ENCODE data around the gene ACTN4.
"Not testable (repeated sequence)": the region's sequence is repeated elsewhere in the genome, so short reads cannot be mapped to it uniquely, and the experiment has no call there.

Gene ACTN4

DNA sequence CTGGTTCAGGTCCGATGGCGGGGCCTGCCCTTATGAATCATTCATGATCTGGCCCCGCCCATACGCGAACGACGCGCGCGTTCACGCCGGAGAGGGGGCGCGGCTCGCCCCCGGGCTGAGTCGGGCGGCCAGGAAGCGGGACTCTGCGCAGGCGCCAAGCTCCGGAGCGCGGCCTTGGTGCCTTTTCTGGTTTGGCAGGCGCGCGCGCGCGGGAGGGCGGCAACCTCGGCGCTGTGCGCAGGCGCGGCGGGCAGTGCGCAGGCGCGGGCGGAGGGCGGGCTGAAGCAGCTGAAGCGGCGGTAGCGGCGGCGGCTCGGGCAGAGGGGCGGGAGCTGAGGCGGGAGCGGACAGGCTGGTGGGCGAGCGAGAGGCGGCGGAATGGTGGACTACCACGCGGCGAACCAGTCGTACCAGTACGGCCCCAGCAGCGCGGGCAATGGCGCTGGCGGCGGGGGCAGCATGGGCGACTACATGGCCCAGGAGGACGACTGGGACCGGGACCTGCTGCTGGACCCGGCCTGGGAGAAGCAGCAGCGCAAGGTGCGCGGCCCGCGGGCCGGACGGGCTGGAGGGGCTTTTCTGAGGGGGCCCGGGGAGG lies at the start of gene ACTN4:
TSS of gene ACTN4 (plus strand) at position 282 of the 598 bp plus-strand sequence. CDS start at position 379, 97 bp downstream.
- peak; percentile 88 for DNase-seq (ENCODE audit: low read depth)
- H3K4me3 ChIP-seq (ENCODE audit: low read depth, low read length) = peak within 1 kb of the TSS; percentile 99
- TF ChIP-seq, protein P1, sequence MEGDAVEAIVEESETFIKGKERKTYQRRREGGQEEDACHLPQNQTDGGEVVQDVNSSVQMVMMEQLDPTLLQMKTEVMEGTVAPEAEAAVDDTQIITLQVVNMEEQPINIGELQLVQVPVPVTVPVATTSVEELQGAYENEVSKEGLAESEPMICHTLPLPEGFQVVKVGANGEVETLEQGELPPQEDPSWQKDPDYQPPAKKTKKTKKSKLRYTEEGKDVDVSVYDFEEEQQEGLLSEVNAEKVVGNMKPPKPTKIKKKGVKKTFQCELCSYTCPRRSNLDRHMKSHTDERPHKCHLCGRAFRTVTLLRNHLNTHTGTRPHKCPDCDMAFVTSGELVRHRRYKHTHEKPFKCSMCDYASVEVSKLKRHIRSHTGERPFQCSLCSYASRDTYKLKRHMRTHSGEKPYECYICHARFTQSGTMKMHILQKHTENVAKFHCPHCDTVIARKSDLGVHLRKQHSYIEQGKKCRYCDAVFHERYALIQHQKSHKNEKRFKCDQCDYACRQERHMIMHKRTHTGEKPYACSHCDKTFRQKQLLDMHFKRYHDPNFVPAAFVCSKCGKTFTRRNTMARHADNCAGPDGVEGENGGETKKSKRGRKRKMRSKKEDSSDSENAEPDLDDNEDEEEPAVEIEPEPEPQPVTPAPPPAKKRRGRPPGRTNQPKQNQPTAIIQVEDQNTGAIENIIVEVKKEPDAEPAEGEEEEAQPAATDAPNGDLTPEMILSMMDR (IDR thresholded peaks at IDR 0.05; ENCODE audit: low read depth, low read length, missing control alignments) = no peak
- in situ Hi-C loops (cut with HindIII; ENCODE audit: low sequenced_read_pairs) = no loop called here

DNA sequence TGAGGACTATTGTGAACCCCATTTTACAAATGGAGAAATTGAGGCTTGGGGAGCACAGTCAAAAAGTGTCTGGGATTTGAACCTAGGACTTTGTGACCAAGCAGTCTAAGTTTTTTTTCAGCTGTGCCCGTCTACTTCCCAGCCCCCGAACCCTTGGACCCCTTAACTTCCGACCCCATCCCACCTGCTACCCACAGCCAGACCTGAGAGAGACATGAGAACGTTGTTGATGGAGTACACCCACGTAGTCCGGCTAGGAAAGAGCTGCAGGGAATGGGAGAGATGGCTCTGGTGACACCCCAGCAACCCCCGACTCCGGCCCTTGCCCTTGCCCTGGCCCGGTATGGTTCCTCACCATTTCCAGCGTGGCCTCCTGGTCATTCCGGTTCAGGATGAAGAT lies 47.7 kb upstream of the ACTN4 start:
- TF ChIP-seq, protein P1 (IDR thresholded peaks at IDR 0.05; ENCODE audit: low read depth, low read length, missing control alignments) = no peak
- DNase-seq (ENCODE audit: low read depth) = no peak
- no peak overlapping the region for H3K4me3 ChIP-seq (ENCODE audit: low read depth, low read length)
- in situ Hi-C loops (cut with HindIII; ENCODE audit: low sequenced_read_pairs) = no loop called here

DNA sequence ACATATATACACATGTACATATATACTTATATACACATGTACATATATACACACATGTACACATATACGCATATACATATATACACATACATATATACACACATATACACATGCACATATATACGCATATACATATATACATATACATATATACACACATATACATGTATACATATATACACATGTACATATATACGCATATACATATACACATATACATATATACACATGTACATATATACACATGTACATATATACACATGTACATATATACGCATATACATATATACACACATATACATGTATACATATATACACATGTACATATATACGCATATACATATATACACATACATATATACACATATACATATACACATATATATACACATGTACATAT lies 44.6 kb upstream of the ACTN4 start:
- DNase-seq (ENCODE audit: low read depth); in situ Hi-C loops (cut with HindIII; ENCODE audit: low sequenced_read_pairs); H3K4me3 ChIP-seq (ENCODE audit: low read depth, low read length): not testable (repeated sequence)

DNA sequence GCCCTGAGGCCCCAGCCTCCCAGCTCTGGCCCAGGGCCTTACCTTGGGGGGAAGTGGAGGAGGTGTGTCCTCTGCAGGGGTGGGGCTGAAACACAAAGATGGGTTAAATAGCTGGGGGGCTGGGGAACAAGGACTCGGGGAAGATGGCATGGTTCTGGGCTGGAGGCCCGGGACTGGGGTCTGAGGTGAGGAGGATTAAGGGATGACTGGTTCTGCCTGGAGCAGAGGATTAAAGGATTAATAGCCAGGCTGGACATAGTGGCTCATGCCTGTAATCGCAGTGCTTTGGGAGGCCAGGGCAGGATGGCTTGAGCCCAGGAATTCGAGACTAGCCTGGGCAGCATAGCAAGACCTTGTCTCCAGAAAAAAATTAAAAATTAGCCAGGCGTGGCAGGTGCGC lies 41.3 kb upstream of the ACTN4 start:
- TF ChIP-seq, protein P1 (IDR thresholded peaks at IDR 0.05; ENCODE audit: low read depth, low read length, missing control alignments) = no peak
- DNase-seq (ENCODE audit: low read depth) = no peak
- H3K4me3 ChIP-seq (ENCODE audit: low read depth, low read length) = no peak overlapping the region
- in situ Hi-C loops (cut with HindIII; ENCODE audit: low sequenced_read_pairs) = no loop called here

DNA sequence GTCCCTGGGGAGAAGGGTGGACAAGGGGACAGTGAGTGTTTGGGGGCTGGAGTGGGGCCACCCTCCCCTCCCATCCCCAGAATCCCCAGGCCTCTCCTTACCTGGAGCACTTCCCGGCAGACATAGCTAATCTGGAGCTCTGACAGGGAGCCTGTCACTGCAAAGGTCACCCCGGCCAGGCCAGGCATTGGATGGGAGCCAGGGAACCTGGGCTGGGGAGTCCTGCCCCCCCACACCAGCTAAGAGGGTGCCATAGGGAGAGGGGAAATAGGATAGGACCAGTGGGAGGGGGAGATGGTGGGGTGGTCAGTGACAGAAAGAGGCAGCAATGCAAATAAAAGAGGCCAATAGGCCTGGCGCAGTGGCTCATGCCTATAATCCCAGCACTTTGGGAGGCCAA lies 33.2 kb upstream of the ACTN4 start:
- H3K4me3 ChIP-seq (ENCODE audit: low read depth, low read length) = no peak overlapping the region
- in situ Hi-C loops (cut with HindIII; ENCODE audit: low sequenced_read_pairs) = no loop called here
- DNase-seq (ENCODE audit: low read depth) = no peak
- TF ChIP-seq, protein P1 (IDR thresholded peaks at IDR 0.05; ENCODE audit: low read depth, low read length, missing control alignments) = no peak

DNA sequence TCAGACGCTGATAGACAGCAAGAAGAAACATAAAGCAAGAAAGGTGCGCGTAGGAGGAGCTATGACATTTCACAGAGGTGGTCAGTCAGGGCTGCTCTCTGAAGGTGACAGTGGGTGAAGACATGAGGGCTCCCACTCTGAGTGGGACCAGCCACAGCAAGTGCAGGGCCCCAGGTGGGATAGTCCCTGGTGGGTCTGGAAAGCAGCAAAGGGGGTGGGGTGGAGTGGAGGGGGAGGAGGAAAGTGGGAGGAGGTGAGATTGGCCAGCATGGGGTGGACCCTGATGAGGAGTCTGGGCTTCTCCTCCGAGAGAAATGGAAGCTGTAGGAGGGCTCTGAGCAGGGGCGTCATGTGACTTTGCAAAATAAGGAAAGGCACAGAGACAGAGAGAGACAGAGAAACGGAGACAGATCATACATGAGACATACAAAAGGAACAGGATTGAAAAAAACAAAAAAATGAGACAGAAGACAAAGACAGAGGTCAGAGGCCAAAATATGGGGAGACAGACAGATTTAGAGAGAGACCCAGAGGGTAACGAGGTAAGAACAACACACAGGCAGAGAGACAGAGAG lies 32.4 kb upstream of the ACTN4 start:
- in situ Hi-C loops (cut with HindIII; ENCODE audit: low sequenced_read_pairs) = no loop called here
- TF ChIP-seq, protein P1 (IDR thresholded peaks at IDR 0.05; ENCODE audit: low read depth, low read length, missing control alignments) = no peak
- H3K4me3 ChIP-seq (ENCODE audit: low read depth, low read length) = no peak overlapping the region
- DNase-seq (ENCODE audit: low read depth) = no peak

DNA sequence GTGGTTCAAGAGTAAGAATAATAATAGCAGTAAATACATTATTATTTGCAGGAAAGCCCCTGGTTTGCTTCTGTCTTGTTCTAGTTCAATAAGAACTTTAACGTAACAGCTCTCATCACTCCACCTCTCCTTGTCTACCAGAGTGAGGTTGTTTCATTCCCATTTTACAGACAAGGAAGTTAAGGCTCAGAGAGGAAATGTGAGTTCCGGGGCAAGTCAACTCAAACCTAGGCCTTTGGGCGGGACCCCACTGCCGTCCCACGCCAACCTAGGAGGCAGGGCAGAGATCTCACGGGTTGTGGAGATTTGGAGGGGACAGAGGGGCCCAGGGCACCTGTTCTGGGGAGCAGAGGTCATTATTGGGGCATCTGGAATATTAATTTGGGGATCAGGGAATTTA lies 31.2 kb upstream of the ACTN4 start:
- in situ Hi-C loops (cut with HindIII; ENCODE audit: low sequenced_read_pairs) = no loop called here
- TF ChIP-seq, protein P1 (IDR thresholded peaks at IDR 0.05; ENCODE audit: low read depth, low read length, missing control alignments) = no peak
- DNase-seq (ENCODE audit: low read depth) = no peak
- no peak overlapping the region for H3K4me3 ChIP-seq (ENCODE audit: low read depth, low read length)

All from astrocyte of the cerebellum (primary cell).